ENCODE measurements around the gene SYT7. TPM values are rescaled to one million over a fixed set of nuclear protein-coding genes. Genes with fewer than 3 reads are reported as not detected.

The SYT7 gene
- total RNA-seq, 4 donors from 2014 or later = 1.5 to 7.5 (median 5.1) TPM

DNA sequence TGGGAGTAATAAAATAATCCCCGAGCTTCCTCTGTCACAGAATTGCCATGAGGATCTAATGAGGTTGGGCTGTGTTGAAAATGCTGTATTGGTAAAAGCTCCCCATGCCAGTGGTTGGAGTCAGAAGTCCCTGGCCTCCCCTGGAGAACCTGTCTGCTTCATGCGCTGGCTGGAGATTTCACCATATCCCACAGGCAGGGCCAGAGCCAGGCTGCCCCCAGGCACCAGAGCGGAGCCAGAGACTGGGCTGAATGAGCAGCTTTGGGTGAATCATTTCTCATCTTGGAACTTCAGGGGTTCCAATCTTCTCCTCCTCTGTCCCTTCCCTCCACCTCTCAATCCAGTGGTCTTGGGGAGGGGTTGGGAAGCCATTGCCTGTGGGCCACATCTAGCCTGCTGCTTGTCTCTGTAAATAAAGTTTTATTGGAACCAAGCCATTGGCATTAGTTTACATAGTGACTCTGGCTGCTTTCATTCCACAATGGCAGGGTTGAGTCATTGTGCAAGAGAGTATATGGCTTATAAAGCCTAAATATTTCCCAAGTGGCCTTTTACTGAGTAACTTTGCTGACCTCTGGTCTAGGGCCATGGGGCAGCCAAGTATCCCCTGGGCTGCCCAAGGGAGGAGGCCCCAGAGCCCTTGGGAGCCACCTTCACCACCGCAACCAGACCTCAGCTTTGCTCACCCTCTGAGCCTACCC, 37.1 kb downstream of the SYT7 start:
- no peak for DNase-seq (ENCODE audit: low spot score in 2 of 2)
- TF ChIP-seq, protein P1, sequence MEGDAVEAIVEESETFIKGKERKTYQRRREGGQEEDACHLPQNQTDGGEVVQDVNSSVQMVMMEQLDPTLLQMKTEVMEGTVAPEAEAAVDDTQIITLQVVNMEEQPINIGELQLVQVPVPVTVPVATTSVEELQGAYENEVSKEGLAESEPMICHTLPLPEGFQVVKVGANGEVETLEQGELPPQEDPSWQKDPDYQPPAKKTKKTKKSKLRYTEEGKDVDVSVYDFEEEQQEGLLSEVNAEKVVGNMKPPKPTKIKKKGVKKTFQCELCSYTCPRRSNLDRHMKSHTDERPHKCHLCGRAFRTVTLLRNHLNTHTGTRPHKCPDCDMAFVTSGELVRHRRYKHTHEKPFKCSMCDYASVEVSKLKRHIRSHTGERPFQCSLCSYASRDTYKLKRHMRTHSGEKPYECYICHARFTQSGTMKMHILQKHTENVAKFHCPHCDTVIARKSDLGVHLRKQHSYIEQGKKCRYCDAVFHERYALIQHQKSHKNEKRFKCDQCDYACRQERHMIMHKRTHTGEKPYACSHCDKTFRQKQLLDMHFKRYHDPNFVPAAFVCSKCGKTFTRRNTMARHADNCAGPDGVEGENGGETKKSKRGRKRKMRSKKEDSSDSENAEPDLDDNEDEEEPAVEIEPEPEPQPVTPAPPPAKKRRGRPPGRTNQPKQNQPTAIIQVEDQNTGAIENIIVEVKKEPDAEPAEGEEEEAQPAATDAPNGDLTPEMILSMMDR (IDR thresholded peaks at IDR 0.05) = no peak
- no peak for TF ChIP-seq POLR2A (IDR thresholded peaks at IDR 0.05)
- WGBS, 2 donors = 84 to 98% methylated on average over 4 of the region's 4 CpGs
- intact Hi-C loops (cut with DNase I; ENCODE audit: low total_unique reads) = no loop called here
- H3K4me3 ChIP-seq (ENCODE audit: low read depth, poor library complexity, severe bottlenecking) = no peak overlapping the region

DNA sequence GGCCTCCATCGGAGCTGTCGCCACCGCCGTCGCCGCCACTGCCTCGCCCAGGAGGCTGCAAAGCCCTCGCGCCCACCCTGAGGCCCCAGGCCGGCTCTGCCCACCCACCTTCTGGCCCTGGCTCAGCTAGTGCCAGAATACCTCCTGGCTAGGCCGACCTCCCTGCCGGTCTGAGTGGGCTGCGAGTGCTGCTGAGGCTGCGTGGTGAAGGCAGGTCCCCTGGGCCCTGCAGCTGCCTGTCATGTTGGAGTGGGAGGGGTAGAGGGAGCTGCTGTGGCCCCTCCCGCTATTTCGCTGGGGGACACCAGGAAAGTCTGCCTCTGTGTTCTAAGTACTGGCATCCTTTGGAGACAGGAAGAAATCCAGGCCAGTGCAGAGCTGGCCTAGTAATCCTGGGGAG, 38.2 kb downstream of the SYT7 start:
- 90 to 91% methylated on average over 16 of the region's 16 CpGs for WGBS, 2 donors
- H3K4me3 ChIP-seq (ENCODE audit: low read depth, poor library complexity, severe bottlenecking) = no peak overlapping the region
- intact Hi-C loops (cut with DNase I; ENCODE audit: low total_unique reads) = no loop called here
- no peak for DNase-seq (ENCODE audit: low spot score in 2 of 2)
- no peak for TF ChIP-seq POLR2A (IDR thresholded peaks at IDR 0.05)
- TF ChIP-seq, protein P1 (IDR thresholded peaks at IDR 0.05) = no peak

DNA sequence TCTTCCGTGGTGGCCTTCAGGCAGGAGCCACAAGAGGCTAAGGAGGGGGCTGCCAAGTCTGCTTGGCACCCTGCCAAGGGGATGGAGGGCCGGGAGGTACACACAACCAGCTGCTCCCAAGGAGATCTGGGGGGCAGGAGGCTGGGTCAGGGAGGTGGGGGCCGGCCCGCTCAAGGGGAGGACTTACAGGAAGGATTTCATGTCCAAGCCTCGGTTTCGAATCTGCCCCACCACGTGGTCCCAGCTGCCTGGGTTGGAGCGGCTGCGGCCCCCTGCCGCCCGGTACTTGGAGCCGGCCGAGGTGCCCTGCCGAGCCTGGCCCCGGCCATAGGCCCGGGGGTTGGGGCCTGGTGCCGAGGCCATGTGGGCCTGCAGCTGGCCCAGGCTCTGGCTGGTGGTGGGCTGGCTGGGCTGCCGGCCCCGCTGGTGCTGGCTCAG, 38.8 kb downstream of the SYT7 start:
- H3K4me3 ChIP-seq (ENCODE audit: low read depth, poor library complexity, severe bottlenecking) = no peak overlapping the region
- intact Hi-C loops (cut with DNase I; ENCODE audit: low total_unique reads) = no loop called here
- no peak for TF ChIP-seq POLR2A (IDR thresholded peaks at IDR 0.05)
- TF ChIP-seq, protein P1 (IDR thresholded peaks at IDR 0.05) = no peak
- WGBS, 2 donors = 51 to 54% methylated on average over 8 to 19 of the region's 19 CpGs
- no peak for DNase-seq (ENCODE audit: low spot score in 2 of 2)

DNA sequence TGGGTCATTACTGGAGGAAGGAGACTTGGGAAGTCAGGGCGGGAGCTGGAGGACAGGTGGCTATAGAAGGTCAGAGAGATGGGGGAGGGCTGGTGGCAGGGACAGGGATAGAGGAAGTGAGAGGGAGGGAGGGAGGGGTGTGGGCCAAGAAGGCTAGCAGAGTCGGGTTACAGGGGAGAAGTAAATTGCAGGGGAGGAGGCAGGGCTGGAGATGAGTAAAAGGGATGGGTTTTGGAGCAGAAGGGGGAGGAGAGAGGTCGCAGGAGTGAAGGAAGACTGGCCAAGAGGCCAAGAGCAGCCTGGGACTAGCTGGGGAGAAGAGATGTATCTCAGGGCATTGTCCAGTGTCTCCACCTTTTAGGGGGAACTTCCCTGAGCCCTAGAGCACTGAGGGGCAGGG, 39.3 kb downstream of the SYT7 start:
- no peak overlapping the region for H3K4me3 ChIP-seq (ENCODE audit: low read depth, poor library complexity, severe bottlenecking)
- intact Hi-C loops (cut with DNase I; ENCODE audit: low total_unique reads) = no loop called here
- 27 to 41% methylated on average over 3 of the region's 3 CpGs for WGBS, 2 donors
- TF ChIP-seq POLR2A (IDR thresholded peaks at IDR 0.05) = no peak
- TF ChIP-seq, protein P1 (IDR thresholded peaks at IDR 0.05) = no peak
- DNase-seq (ENCODE audit: low spot score in 2 of 2) = no peak

DNA sequence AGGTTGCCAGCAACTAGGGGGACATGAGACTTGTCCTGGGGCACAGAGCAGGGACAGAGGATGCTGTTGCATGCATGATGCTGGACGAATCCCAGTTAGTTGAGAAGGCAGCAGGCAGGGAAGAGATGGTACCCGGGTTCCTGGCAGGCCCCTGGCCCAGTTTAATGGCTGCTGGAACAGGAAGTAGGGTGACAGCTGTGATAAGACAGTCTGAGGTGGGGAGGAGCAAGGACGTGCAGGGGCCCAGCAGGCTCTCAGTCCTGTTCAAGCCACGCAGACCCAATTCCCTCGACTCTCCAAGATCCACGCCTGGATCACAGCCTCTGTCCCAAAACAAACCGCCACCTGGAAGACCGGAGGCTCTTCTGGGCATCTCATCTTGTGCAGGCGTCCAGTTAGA, 40.3 kb downstream of the SYT7 start:
- DNase-seq (ENCODE audit: low spot score in 2 of 2) = no peak
- intact Hi-C loops (cut with DNase I; ENCODE audit: low total_unique reads) = no loop called here
- 67 to 76% methylated on average over 9 of the region's 9 CpGs for whole genome bisulfite sequencing, 2 donors
- H3K4me3 ChIP-seq (ENCODE audit: low read depth, poor library complexity, severe bottlenecking) = no peak overlapping the region
- no peak for TF ChIP-seq POLR2A (IDR thresholded peaks at IDR 0.05)
- TF ChIP-seq, protein P1 (IDR thresholded peaks at IDR 0.05) = no peak

Measured in lower leg skin (tissue), 4 donors.